GF-D8 (cell line): Measurements from ENCODE around the gene OR6B2.
"Not testable (repeated sequence)": the region's sequence is repeated elsewhere in the genome, so short reads cannot be mapped to it uniquely, and the experiment has no call there.

Experiments
- DNase-seq: peaks from one replicate; lab custom pipeline; 2025; lab: John Stamatoyannopoulos, UW

OR6B2 gene

GRCh38 chr2:240030379-240031094, at the start of gene OR6B2:
Gene OR6B2, minus strand, starts transcription at chr2:240030429. Its CDS starts 0 bp downstream, at chr2:240030429.
- DNase-seq = no peak

GRCh38 chr2:240078631-240079030, 48.4 kb upstream of the OR6B2 start:
- DNase-seq = no peak

- no peak for DNase-seq
Observed at GRCh38 chr2:240077442-240077841, 47.2 kb upstream of the OR6B2 start.

- DNase-seq = no peak
Observed at GRCh38 chr2:240074545-240074944, 44.3 kb upstream of the OR6B2 start.

GRCh38 chr2:240070907-240071306, 40.7 kb upstream of the OR6B2 start:
- no peak for DNase-seq

- DNase-seq = no peak
Observed at GRCh38 chr2:240069829-240070228, 39.6 kb upstream of the OR6B2 start.

GRCh38 chr2:240068193-240068592, 38.0 kb upstream of the OR6B2 start:
- DNase-seq = no peak

- DNase-seq = no peak
Observed at GRCh38 chr2:240066489-240066888, 36.3 kb upstream of the OR6B2 start.

- DNase-seq = no peak
Observed at GRCh38 chr2:240064898-240065297, 34.7 kb upstream of the OR6B2 start.

- no peak for DNase-seq
Observed at GRCh38 chr2:240060977-240061591, 30.9 kb upstream of the OR6B2 start.

GRCh38 chr2:240056678-240057077, 26.4 kb upstream of the OR6B2 start:
- no peak for DNase-seq

- no peak for DNase-seq
Observed at GRCh38 chr2:240055177-240055917, 25.1 kb upstream of the OR6B2 start.

GRCh38 chr2:240053173-240054155, 23.2 kb upstream of the OR6B2 start, which contains the start of gene OR6B3:
Gene OR6B3, minus strand, starts transcription at chr2:240053521.
- no peak for DNase-seq

- DNase-seq = no peak
Observed at GRCh38 chr2:240052524-240052923, 22.3 kb upstream of the OR6B2 start.

- no peak for DNase-seq
Observed at GRCh38 chr2:240051697-240052096, 21.5 kb upstream of the OR6B2 start.

GRCh38 chr2:240050278-240050677, 20.0 kb upstream of the OR6B2 start:
- DNase-seq = no peak

GRCh38 chr2:240048237-240048636, 18.0 kb upstream of the OR6B2 start:
- no peak for DNase-seq

GRCh38 chr2:240045098-240045497, 14.9 kb upstream of the OR6B2 start:
- DNase-seq = no peak

- not testable (repeated sequence) for DNase-seq
Observed at GRCh38 chr2:240044096-240044495, 13.9 kb upstream of the OR6B2 start.

- DNase-seq = no peak
Observed at GRCh38 chr2:240043279-240043989, 13.2 kb upstream of the OR6B2 start.

- DNase-seq = no peak
Observed at GRCh38 chr2:240042740-240043139, 12.5 kb upstream of the OR6B2 start.
